CD4-positive, CD25-positive, alpha-beta regulatory T cell (primary cell): ENCODE data around the gene AMBRA1. TPM values are rescaled to one million over a fixed set of nuclear protein-coding genes. Genes with fewer than 3 reads are reported as not detected.
A peak's percentile ranks its signal among the peaks of the same experiment; 100 is the strongest.

Experiments used
- ATAC-seq, 2 donors: fragments of 150-1000 bp; cut with Tn5 transposase; one replicate each; pipeline ENCODE4 v1.10.0; 2021; ENCODE audit warnings: low read depth in 2 of 2, moderate number of reproducible peaks in 2 of 2, moderate library complexity in 1 of 2
- DNase-seq, 3 donors: peaks; one replicate each; pipeline versions ENCODE4 v3.0.0 to v3.0.0-alpha.2; 2012 to 2022; ENCODE audit warnings: mixed read lengths in 1 of 3
- H3K27ac ChIP-seq: one replicate; pipeline ENCODE4 v1.7.0; 2013; ENCODE audit warnings: mild to moderate bottlenecking, low read length; ENCODE audit not compliant: insufficient read depth, poor library complexity, severe bottlenecking
- H3K27me3 ChIP-seq: one replicate; pipeline ENCODE4 v1.7.0; 2013; ENCODE audit warnings: low read length; ENCODE audit not compliant: control insufficient read depth, insufficient read depth
- H3K36me3 ChIP-seq: one replicate; pipeline ENCODE4 v1.7.0; 2013; ENCODE audit warnings: mild to moderate bottlenecking, low read length, moderate library complexity; ENCODE audit not compliant: control insufficient read depth, insufficient read depth
- H3K4me1 ChIP-seq: 2 replicates; pipeline ENCODE4 v1.7.0; 2013; ENCODE audit warnings: mild to moderate bottlenecking, low read length; ENCODE audit not compliant: insufficient read depth, control insufficient read depth, poor library complexity, severe bottlenecking
- H3K4me3 ChIP-seq: one replicate; pipeline ENCODE4 v1.7.0; 2013; ENCODE audit warnings: low read depth, mild to moderate bottlenecking, low read length, moderate library complexity
- H3K9me3 ChIP-seq, 2 experiments: 1 replicate in 1 of 2; 2 replicates in 1 of 2; pipeline ENCODE4 v1.7.0; 2013; ENCODE audit warnings: low read length in 2 of 2, mild to moderate bottlenecking in 1 of 2, moderate library complexity in 1 of 2; ENCODE audit not compliant: control insufficient read depth in 2 of 2
- H3K27ac Mint-ChIP-seq, 3 donors: one replicate each; pipeline ENCODE4 v1.8.0; 2020 to 2022; ENCODE audit warnings: mild to moderate bottlenecking in 3 of 3, mixed read lengths in 3 of 3, moderate library complexity in 2 of 3
- H3K27me3 Mint-ChIP-seq: one replicate; pipeline ENCODE4 v1.8.0; 2022; ENCODE audit warnings: mild to moderate bottlenecking, mixed read lengths
- H3K36me3 Mint-ChIP-seq: one replicate; pipeline ENCODE4 v1.8.0; 2020; ENCODE audit warnings: mixed read lengths
- H3K4me1 Mint-ChIP-seq, 4 donors: one replicate each; pipeline ENCODE4 v1.8.0; 2020 to 2022; ENCODE audit warnings: mixed read lengths in 4 of 4, mild to moderate bottlenecking in 1 of 4
- H3K4me3 Mint-ChIP-seq, 4 donors: one replicate each; pipeline ENCODE4 v1.8.0; 2020 to 2022; ENCODE audit warnings: mild to moderate bottlenecking in 4 of 4, mixed read lengths in 4 of 4, moderate library complexity in 3 of 4
- H3K9me3 Mint-ChIP-seq, 7 donors: one replicate each; pipeline ENCODE4 v1.8.0; 2020 to 2022; ENCODE audit warnings: mixed read lengths in 7 of 7, mild to moderate bottlenecking in 3 of 7, moderate library complexity in 2 of 7
- polyA plus RNA-seq, 4 donors: library from polyadenylated mRNA; unstranded; fragments of 300-500 nt; fragmentation: Illumina TruSeq; gene quantifications; one replicate each; pipeline ENCODE4 v1.2.3, GENCODE V29; 2021
- total RNA-seq: library from RNA; stranded (reverse); gene quantifications from one replicate; pipeline ENCODE4 v1.2.3, GENCODE V29; 2022

AMBRA1 gene
- total and polyA plus RNA-seq, 5 donors from 2014 or later, result 8.2 to 61.0 (median 12.3) TPM

DNA sequence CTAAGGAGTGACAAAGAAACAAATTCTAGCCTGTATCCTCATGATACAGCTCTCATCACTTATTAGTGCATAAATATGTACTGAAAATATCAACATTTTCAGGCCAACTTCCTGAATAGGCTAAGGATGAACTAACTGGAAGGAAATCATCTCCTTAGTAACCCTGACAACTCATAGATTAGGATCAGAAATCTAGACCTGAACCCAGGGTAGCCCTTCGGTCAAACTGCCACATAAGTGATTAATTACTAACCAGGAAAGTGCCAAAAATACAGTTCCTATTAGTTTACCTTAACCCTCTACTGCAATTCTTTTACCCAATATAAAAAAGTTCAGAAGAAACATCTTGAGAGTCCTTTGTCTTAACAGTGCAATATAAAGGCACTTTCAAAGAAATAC, 40.0 kb downstream of the AMBRA1 start:
- Mint-ChIP-seq H3K27ac (peak overlapping the region in 1 of 3 donors; percentile 11), H3K4me1 (peaks cover 35 to 65% (median 56%) of the 10 kb centered on the region in 4 donors), H3K4me3 (peak overlapping the region in 1 of 4 donors; percentile 28), H3K27me3 (no peaks in the 10 kb centered on the region), H3K9me3 (no peaks in the 10 kb centered on the region), H3K36me3 (peaks cover 5% of the 10 kb centered on the region)
- DNase-seq (no peak), ATAC-seq (no peak)
- Histone ChIP-seq H3K27ac (no peak overlapping the region), H3K36me3 (peaks cover 2% of the 10 kb centered on the region), H3K4me3 (no peak overlapping the region), H3K27me3 (no peaks in the 10 kb centered on the region), H3K4me1 (peaks cover 17% of the 10 kb centered on the region), H3K9me3 (no peaks in the 10 kb centered on the region)

DNA sequence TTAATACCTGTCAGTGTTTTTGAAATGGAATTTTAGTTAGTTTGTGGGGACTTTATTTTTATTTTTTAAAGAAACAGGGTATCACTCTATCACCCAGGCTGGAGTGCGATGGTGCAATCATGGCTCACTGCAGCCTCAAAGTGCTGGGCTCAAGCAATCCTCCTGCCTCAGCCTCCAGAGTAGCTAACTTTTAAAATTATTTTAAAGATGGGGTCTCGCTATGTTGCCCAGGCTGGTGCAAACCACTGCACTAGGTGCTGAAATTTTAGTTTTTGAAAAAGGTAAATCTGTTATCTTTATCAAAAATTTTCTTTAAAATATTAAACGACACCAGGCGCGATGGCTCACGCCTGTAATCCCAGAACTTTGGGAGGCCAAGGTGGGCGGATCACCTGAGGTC, 42.6 kb downstream of the AMBRA1 start:
- H3K9me3 ChIP-seq, result no peaks in the 10 kb centered on the region
- H3K27me3 ChIP-seq, result no peaks in the 10 kb centered on the region
- peaks cover 21% of the 10 kb centered on the region for H3K36me3 ChIP-seq
- Mint-ChIP-seq H3K36me3 (peaks cover 24% of the 10 kb centered on the region), H3K4me3 (no peak overlapping the region), H3K4me1 (peaks cover 33 to 56% (median 47%) of the 10 kb centered on the region in 4 donors), H3K9me3 (no peaks in the 10 kb centered on the region), H3K27me3 (no peaks in the 10 kb centered on the region), H3K27ac (no peak overlapping the region)
- no peak overlapping the region for H3K27ac ChIP-seq
- peaks cover 14% of the 10 kb centered on the region for H3K4me1 ChIP-seq
- no peak for ATAC-seq
- DNase-seq, result no peak
- H3K4me3 ChIP-seq, result no peak overlapping the region

DNA sequence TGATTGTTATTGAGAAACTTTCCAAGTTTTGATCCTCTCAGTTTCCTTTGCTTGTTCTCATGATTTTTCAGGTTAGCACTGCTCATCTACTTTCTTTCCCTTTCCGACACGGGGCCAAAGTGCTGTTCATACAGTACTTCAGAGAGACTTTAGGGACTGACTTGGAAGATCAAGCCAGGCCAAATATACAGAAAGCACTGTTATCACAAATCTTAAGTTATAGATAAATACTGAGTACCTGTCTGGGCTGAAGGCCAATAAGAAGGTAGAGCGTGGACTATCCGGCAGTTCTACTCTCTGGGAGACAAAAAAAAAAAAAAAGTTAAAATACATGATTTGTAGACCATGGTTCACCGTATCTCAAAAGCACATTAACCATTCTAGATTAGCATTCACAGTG, 46.2 kb downstream of the AMBRA1 start:
- no peak overlapping the region for H3K4me3 Mint-ChIP-seq
- no peak overlapping the region for H3K27ac Mint-ChIP-seq
- H3K4me1 ChIP-seq, result no peaks in the 10 kb centered on the region
- DNase-seq, result no peak
- H3K9me3 ChIP-seq, result no peaks in the 10 kb centered on the region
- no peak overlapping the region for H3K4me3 ChIP-seq
- peaks cover 18 to 27% (median 24%) of the 10 kb centered on the region in 4 donors for H3K4me1 Mint-ChIP-seq
- H3K36me3 Mint-ChIP-seq, result peaks cover 37% of the 10 kb centered on the region
- H3K36me3 ChIP-seq, result peaks cover 54% of the 10 kb centered on the region
- no peaks in the 10 kb centered on the region for H3K27me3 Mint-ChIP-seq
- no peak overlapping the region for H3K27ac ChIP-seq
- no peaks in the 10 kb centered on the region for H3K27me3 ChIP-seq
- ATAC-seq, result no peak
- H3K9me3 Mint-ChIP-seq, result no peaks in the 10 kb centered on the region

DNA sequence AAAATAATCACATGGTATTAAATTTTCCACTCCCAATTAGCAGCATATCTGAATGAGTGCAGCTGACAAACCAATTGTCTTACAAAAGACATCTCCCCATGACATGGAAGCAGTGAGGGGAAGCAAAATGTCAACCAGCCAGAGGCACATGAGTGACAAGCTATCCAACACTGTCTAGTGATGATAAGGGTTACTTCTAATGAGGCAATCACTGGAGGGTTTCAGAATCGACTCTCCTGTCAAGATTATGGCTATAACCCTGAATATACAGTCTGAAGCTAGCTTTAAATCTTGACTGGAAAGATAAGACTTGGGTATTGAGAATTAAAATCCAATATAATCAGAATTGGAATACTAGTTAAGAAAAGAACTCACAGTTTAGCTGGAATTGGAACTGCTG, 50.3 kb downstream of the AMBRA1 start:
- no peak overlapping the region for H3K27ac Mint-ChIP-seq
- no peak overlapping the region for H3K27ac ChIP-seq
- peaks cover 86% of the 10 kb centered on the region for H3K36me3 ChIP-seq
- no peaks in the 10 kb centered on the region for H3K27me3 ChIP-seq
- H3K4me1 ChIP-seq, result no peaks in the 10 kb centered on the region
- DNase-seq, result no peak
- peaks cover 54% of the 10 kb centered on the region for H3K36me3 Mint-ChIP-seq
- peaks cover 13 to 19% (median 14%) of the 10 kb centered on the region in 4 donors for H3K4me1 Mint-ChIP-seq
- H3K9me3 Mint-ChIP-seq, result no peaks in the 10 kb centered on the region
- H3K4me3 ChIP-seq, result no peak overlapping the region
- no peaks in the 10 kb centered on the region for H3K9me3 ChIP-seq
- no peak overlapping the region for H3K4me3 Mint-ChIP-seq
- no peak for ATAC-seq
- no peaks in the 10 kb centered on the region for H3K27me3 Mint-ChIP-seq

DNA sequence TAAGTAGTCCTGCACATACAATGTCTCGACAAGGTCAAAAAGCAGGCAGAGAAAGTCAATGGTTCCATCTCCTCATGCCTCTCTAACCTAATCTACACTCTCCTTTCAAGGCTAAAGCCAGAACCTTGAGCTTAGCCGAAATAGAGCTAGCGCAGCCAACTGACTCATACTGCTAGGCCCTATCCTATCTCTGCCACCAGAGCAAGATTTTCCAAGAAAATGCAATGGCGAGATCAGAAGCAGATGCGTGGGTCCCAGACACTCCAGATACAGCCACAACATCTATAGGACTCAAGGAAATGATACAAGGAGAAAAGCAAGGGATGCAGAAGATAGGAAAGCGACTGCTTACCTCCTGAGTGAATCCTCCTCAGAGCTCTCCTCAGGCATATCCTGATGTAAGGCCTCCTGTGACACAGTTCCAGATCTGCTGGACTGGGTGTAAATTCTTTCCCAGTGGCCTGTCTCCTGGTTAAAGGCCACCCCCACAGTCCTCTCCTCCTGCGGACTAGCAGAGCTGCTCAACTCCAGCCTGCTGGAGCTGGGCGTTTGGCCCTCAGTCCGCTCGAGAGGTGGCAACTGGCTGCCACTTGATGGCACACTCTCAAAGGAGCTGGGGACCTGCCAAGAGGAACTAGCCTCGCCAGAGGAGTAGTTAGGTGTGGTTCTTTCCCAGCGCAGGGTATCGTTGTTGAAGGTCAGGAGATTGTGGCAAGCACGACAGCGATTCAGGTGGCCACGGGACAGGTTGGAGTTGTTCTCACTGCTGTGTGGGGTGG, 52.0 kb downstream of the AMBRA1 start:
- H3K9me3 Mint-ChIP-seq, result no peaks in the 10 kb centered on the region
- DNase-seq, result no peak
- no peak overlapping the region for H3K4me3 Mint-ChIP-seq
- Histone ChIP-seq H3K27me3 (no peaks in the 10 kb centered on the region), H3K36me3 (peaks cover 72% of the 10 kb centered on the region), H3K9me3 (no peaks in the 10 kb centered on the region), H3K4me3 (no peak overlapping the region), H3K27ac (no peak overlapping the region), H3K4me1 (no peaks in the 10 kb centered on the region)
- peaks cover 13 to 26% (median 18%) of the 10 kb centered on the region in 4 donors for H3K4me1 Mint-ChIP-seq
- H3K27ac Mint-ChIP-seq, result peak overlapping the region in 2 of 3 donors; percentile 6 to 16
- ATAC-seq, result no peak
- no peaks in the 10 kb centered on the region for H3K27me3 Mint-ChIP-seq
- H3K36me3 Mint-ChIP-seq, result peaks cover 40% of the 10 kb centered on the region

DNA sequence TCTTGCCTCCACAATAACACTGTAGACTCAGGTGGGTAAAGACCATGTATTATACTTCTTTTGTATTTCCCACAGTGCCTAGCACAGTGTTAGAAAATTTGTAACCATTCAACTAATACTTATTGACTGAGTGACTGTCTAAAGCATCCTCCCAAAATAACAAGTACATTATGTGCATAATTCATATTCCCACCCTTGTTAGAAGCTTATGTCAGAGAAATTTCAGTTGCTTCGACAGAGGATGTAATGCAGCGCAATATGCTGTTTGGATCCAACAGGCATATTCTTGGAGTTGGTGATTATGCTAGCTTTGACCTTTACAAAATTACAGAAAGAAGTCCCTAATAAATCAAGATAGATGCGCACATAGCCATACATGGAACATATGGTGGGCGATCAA, 53.0 kb downstream of the AMBRA1 start:
- Histone ChIP-seq H3K9me3 (no peaks in the 10 kb centered on the region), H3K27ac (no peak overlapping the region), H3K36me3 (peaks cover 62% of the 10 kb centered on the region), H3K4me3 (no peak overlapping the region), H3K27me3 (no peaks in the 10 kb centered on the region), H3K4me1 (no peaks in the 10 kb centered on the region)
- H3K9me3 Mint-ChIP-seq, result no peaks in the 10 kb centered on the region
- ATAC-seq (no peak), DNase-seq (no peak)
- H3K4me1 Mint-ChIP-seq, result peaks cover 13 to 31% (median 26%) of the 10 kb centered on the region in 4 donors
- H3K4me3 Mint-ChIP-seq, result no peak overlapping the region
- no peak overlapping the region for H3K27ac Mint-ChIP-seq
- peaks cover 33% of the 10 kb centered on the region for H3K36me3 Mint-ChIP-seq
- H3K27me3 Mint-ChIP-seq, result no peaks in the 10 kb centered on the region

DNA sequence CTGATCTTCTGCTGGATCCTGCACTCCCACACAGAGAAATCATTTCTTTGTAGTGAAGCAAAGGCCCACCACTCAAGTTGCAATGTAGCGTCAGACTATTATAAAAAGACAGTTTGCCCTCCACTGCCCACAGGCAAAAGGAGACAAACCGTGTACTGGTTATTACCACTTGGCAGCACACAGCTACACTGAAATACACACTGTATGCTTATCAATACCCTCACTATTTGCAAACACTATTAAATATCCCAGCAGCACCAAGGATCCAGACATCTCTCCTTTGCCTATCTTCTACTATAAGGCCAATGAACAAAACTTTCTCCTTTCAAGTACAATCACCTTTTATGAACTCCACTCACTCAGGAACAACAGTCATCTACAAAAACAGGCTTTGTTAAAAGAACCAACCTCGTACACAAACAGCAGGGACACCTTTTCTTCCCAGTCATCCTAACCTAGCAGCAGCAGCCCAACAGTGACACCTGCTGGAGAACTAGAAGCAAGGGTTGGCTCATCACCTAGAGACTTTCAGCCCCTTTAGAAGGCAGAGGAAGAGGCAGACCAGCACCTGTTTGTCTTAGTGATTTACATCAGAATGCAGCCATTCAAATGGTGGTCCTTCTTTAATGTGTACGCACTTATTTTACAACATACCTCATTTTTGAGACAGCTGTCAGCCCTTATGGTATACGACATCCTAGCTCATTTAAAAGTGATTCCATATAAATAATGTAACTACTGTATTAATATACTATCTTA, 56.1 kb downstream of the AMBRA1 start:
- DNase-seq (peak; percentile 28 to 79 (median 61)), ATAC-seq (peak; percentile 55 to 92)
- H3K4me1 ChIP-seq, result no peaks in the 10 kb centered on the region
- no peak overlapping the region for H3K4me3 ChIP-seq
- H3K9me3 ChIP-seq, result no peaks in the 10 kb centered on the region
- no peak overlapping the region for H3K27ac ChIP-seq
- Mint-ChIP-seq H3K4me3 (peak overlapping the region in 1 of 4 donors; percentile 2), H3K36me3 (peaks cover 17% of the 10 kb centered on the region), H3K27ac (peak overlapping the region in 2 of 3 donors; percentile 29 to 42), H3K27me3 (no peaks in the 10 kb centered on the region), H3K9me3 (no peaks in the 10 kb centered on the region), H3K4me1 (peaks cover 10 to 49% (median 42%) of the 10 kb centered on the region in 4 donors)
- peaks cover 33% of the 10 kb centered on the region for H3K36me3 ChIP-seq
- no peaks in the 10 kb centered on the region for H3K27me3 ChIP-seq
